Stomach (tissue), 9 donors: Measurements from ENCODE around the gene RUBCN. TPM values are rescaled to one million over a fixed set of nuclear protein-coding genes. Genes with fewer than 3 reads are reported as not detected.

ENCODE experiments used
- DNase-seq, 2 donors: peaks; one replicate each; pipeline versions ENCODE4 v3.0.0 to v3.0.0-alpha.2; 2013 to 2019
- H3K27ac ChIP-seq, 5 donors: fragments of 200-600 bp in 4 of 5; sonication (generic) in 4 of 5; one replicate each; pipeline ENCODE4 v1.5.1; 2013 to 2019; ENCODE audit warnings: mild to moderate bottlenecking in 1 of 5, moderate library complexity in 1 of 5
- H3K27me3 ChIP-seq, 3 donors: fragments of 200-600 bp; sonication (generic); one replicate each; pipeline ENCODE4 v1.5.1; 2017 to 2019; ENCODE audit warnings: mixed run types in 1 of 3
- H3K36me3 ChIP-seq, 4 donors: fragments of 200-600 bp; sonication (generic); 1 replicate in 3 of 4; 2 replicates in 1 of 4; pipeline ENCODE4 v1.5.1; 2016 to 2019
- H3K4me1 ChIP-seq, 4 donors: fragments of 200-600 bp; sonication (generic); one replicate each; pipeline ENCODE4 v1.5.1; 2016 to 2019
- H3K4me3 ChIP-seq, 4 donors: fragments of 200-600 bp; sonication (generic) in 3 of 4; one replicate each; pipeline ENCODE4 v1.5.1; 2016 to 2019; ENCODE audit warnings: mild to moderate bottlenecking in 1 of 4
- H3K9me3 ChIP-seq, 4 donors: fragments of 200-600 bp; sonication (generic); one replicate each; pipeline ENCODE4 v1.5.1; 2016 to 2019
- EP300 ChIP-seq: sonication (generic); formaldehyde crosslinking; IDR thresholded peaks from one replicate; pipeline ENCODE4 v1.6.1; 2017; ENCODE audit warnings: antibody characterized with exemption
- POLR2A ChIP-seq, 4 donors: fragments of 450-650 bp; IDR thresholded peaks; one replicate each; pipeline ENCODE4 v1.6.1; 2016; ENCODE audit warnings: antibody characterized with exemption in 4 of 4, control low read depth in 2 of 4, mild to moderate bottlenecking in 1 of 4, moderate library complexity in 1 of 4
- POLR2AphosphoS5 ChIP-seq, 3 donors: sonication (generic); formaldehyde crosslinking; IDR thresholded peaks; one replicate each; pipeline ENCODE4 v1.6.1; 2016; ENCODE audit warnings: antibody characterized with exemption in 3 of 3
- WGBS, 5 donors: extraction: QIAGEN DNeasy Blood & Tissue Kit in 3 of 5; methylation state at CpG; one replicate each; pipeline versions ENCODE4 v1.1.5 to v1.1.7; 2013 to 2018; 5-methylcytosine and 5-hydroxymethylcytosine counted together
- intact Hi-C: fragments of 100-400 bp; cut with DNase I; formaldehyde crosslinking; loops from one replicate; pipeline ENCODE4 v1.15.1; 2023; ENCODE audit warnings: low total_unique reads
- polyA plus RNA-seq, 3 donors: library from polyadenylated mRNA; stranded (reverse); fragments of 200-250 nt; gene quantifications; one replicate each; pipeline ENCODE4 v1.2.3, GENCODE V29; 2013
- total RNA-seq, 5 donors: library from RNA; depleted of rRNA; stranded (reverse); fragments of >200 nt; gene quantifications; one replicate each; pipeline versions ENCODE4 v1.1.0 to v1.2.3, GENCODE V29; 2014 to 2016
- TF ChIP-seq, protein P1 (sequence below), 7 experiments: fragments of 450-650 bp in 4 of 7; fragments of 200-600 bp in 3 of 7; sonication (generic) in 3 of 7; IDR thresholded peaks; one replicate each; pipeline ENCODE4 v1.5.1; 2016 to 2019; ENCODE audit warnings: antibody characterized with exemption in 7 of 7, control low read depth in 2 of 7, mild to moderate bottlenecking in 1 of 7
- donor health status: healthy with polysubstance abuse.
- donor health status: Bipolar disorder and iron deficiency.
- donor health status: healthy.

Gene RUBCN
- total and polyA plus RNA-seq, 8 donors = 5.4 to 96.8 (median 31.1) TPM

DNA sequence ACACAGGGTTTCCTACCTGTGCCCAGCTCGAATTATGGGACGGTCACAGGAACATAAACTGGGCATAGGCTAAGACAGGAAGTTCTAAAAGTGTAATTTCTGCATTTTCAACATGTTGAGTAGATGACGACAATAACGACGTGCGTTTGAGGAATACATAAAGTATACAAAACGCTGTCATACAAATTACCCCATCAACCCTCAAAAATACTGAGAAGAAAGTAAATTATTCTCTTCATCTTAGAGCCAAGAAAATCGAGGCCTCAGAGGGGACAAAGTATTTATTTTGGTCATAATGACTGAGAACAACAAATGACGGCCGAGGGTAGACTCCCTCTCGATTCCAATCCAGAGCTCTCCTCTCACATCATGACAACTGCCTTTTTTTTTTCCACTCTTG lies 60.8 kb downstream of the RUBCN start:
- intact Hi-C loops = no loop called here
- H3K4me1 ChIP-seq = peaks cover 0 to 10% (median 2%) of the 10 kb centered on the region in 4 donors
- H3K36me3 ChIP-seq = peaks cover 31 to 95% (median 89%) of the 10 kb centered on the region in 4 donors
- 89 to 93% (median 90%) methylated on average over 11 of the region's 11 CpGs for WGBS, 5 donors
- TF ChIP-seq EP300 = no peak
- TF ChIP-seq POLR2A (IDR thresholded peaks at IDR 0.05) = no peak
- TF ChIP-seq POLR2AphosphoS5 (IDR thresholded peaks at IDR 0.05) = no peak
- TF ChIP-seq, protein P1, sequence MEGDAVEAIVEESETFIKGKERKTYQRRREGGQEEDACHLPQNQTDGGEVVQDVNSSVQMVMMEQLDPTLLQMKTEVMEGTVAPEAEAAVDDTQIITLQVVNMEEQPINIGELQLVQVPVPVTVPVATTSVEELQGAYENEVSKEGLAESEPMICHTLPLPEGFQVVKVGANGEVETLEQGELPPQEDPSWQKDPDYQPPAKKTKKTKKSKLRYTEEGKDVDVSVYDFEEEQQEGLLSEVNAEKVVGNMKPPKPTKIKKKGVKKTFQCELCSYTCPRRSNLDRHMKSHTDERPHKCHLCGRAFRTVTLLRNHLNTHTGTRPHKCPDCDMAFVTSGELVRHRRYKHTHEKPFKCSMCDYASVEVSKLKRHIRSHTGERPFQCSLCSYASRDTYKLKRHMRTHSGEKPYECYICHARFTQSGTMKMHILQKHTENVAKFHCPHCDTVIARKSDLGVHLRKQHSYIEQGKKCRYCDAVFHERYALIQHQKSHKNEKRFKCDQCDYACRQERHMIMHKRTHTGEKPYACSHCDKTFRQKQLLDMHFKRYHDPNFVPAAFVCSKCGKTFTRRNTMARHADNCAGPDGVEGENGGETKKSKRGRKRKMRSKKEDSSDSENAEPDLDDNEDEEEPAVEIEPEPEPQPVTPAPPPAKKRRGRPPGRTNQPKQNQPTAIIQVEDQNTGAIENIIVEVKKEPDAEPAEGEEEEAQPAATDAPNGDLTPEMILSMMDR (IDR thresholded peaks at IDR 0.05) = no peak
- H3K27me3 ChIP-seq = no peaks in the 10 kb centered on the region
- no peak overlapping the region for H3K4me3 ChIP-seq
- H3K27ac ChIP-seq = no peak overlapping the region
- no peak for DNase-seq
- H3K9me3 ChIP-seq = no peaks in the 10 kb centered on the region

- peaks cover 28 to 95% (median 88%) of the 10 kb centered on the region in 4 donors for H3K36me3 ChIP-seq
- no peak for DNase-seq
- no peak overlapping the region for H3K4me3 ChIP-seq
- H3K4me1 ChIP-seq = peaks cover 0 to 10% (median 2%) of the 10 kb centered on the region in 4 donors
- WGBS, 5 donors = 90 to 97% (median 96%) methylated on average over 9 of the region's 9 CpGs
- no peaks in the 10 kb centered on the region for H3K9me3 ChIP-seq
- TF ChIP-seq, protein P1 (IDR thresholded peaks at IDR 0.05) = no peak
- TF ChIP-seq POLR2AphosphoS5 (IDR thresholded peaks at IDR 0.05) (no peak), EP300 (no peak), POLR2A (IDR thresholded peaks at IDR 0.05) (no peak)
- H3K27ac ChIP-seq = no peak overlapping the region
- intact Hi-C loops = no loop called here
- H3K27me3 ChIP-seq = no peaks in the 10 kb centered on the region
These were observed 61.2 kb downstream of the RUBCN start for GRCh38 chr3:197675563-197675860.

DNA sequence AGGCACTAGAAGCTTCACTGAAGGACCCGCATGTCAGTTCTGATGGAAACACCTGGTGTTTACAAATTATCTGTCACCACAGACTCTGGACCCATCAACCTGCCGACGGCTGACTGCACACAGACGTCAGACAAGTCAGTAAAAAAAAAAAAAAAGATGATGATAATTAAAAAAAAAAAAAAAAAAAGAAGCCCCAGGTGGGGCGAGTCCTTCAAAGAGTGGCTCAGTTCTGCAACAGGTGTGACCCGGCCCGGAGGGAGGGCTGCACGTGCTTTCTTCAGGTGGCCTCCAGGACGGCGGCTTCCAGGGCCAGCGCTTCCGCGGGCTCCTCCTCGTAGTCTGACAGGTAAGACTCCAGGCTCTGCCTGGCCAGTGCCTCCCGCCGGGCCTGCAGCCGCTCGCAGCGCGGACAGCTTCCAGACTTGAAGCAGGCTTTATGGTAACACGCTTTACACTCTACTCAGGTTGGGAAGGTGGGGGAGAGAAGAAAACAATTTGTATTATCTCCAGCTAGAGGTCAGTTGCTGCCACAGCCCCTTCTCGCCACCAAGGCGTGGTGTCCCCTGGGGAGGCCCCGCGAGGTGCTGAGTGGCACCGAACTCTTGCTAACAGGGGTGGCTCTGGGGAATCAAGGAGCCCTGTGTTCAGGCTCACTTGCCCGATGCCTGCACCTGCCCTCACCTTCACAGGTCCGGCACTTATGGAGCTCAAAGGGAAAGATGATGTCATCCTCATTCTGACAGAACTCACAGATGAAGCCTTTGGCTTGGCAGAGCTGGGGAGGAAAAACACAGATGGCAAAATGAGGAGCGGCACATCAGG lies 61.8 kb downstream of the RUBCN start:
- H3K9me3 ChIP-seq = no peaks in the 10 kb centered on the region
- H3K27me3 ChIP-seq = no peaks in the 10 kb centered on the region
- H3K27ac ChIP-seq = no peak overlapping the region
- peaks cover 0 to 10% (median 2%) of the 10 kb centered on the region in 4 donors for H3K4me1 ChIP-seq
- H3K36me3 ChIP-seq = peaks cover 26 to 91% (median 84%) of the 10 kb centered on the region in 4 donors
- 83 to 92% (median 88%) methylated on average over 16 to 29 of the region's 29 CpGs for WGBS, 5 donors
- no peak for DNase-seq
- no peak for TF ChIP-seq POLR2AphosphoS5 (IDR thresholded peaks at IDR 0.05)
- intact Hi-C loops = no loop called here
- no peak overlapping the region for H3K4me3 ChIP-seq

DNA sequence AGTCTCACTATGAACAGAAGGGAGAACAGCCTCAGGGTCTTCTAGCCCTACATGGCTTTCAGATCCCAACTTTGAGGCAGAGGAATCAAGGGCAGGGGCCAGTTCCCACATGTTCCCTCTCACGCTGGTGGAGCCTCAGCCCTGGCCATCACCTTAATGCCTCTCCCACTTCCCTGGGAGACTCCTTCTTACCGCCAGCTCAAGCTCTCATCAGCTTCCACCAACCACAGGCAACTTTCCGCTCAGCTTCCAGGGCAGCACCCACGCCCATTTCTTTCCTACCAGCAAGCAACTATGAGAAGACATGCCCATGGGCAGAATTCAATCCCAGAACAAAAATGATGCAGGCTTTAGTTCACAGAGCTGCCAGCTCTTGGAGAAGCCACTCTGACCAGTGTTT lies 63.5 kb downstream of the RUBCN start:
- Histone ChIP-seq H3K4me3 (no peak overlapping the region), H3K36me3 (peaks cover 26 to 75% (median 75%) of the 10 kb centered on the region in 4 donors), H3K9me3 (no peaks in the 10 kb centered on the region), H3K27ac (no peak overlapping the region), H3K4me1 (peaks cover 0 to 15% (median 3%) of the 10 kb centered on the region in 4 donors), H3K27me3 (no peaks in the 10 kb centered on the region)
- WGBS, 5 donors = 93 to 100% (median 96%) methylated on average over 4 of the region's 4 CpGs
- no peak for DNase-seq
- intact Hi-C loops = no loop called here
- TF ChIP-seq POLR2A (IDR thresholded peaks at IDR 0.05) (no peak), POLR2AphosphoS5 (IDR thresholded peaks at IDR 0.05) (no peak), EP300 (no peak)
- TF ChIP-seq, protein P1 (IDR thresholded peaks at IDR 0.05) = no peak

GRCh38 chr3:197670361-197670760 lies 66.3 kb downstream of the RUBCN start:
- no peak for DNase-seq
- H3K9me3 ChIP-seq = no peaks in the 10 kb centered on the region
- peaks cover 0 to 12% (median 5%) of the 10 kb centered on the region in 4 donors for H3K4me1 ChIP-seq
- intact Hi-C loops = no loop called here
- no peaks in the 10 kb centered on the region for H3K27me3 ChIP-seq
- no peak overlapping the region for H3K4me3 ChIP-seq
- H3K27ac ChIP-seq = no peak overlapping the region
- peaks cover 12 to 48% (median 47%) of the 10 kb centered on the region in 4 donors for H3K36me3 ChIP-seq
- no peak for TF ChIP-seq POLR2AphosphoS5 (IDR thresholded peaks at IDR 0.05)
- TF ChIP-seq POLR2A (IDR thresholded peaks at IDR 0.05) = no peak
- no peak for TF ChIP-seq EP300
- TF ChIP-seq, protein P1 (IDR thresholded peaks at IDR 0.05) = no peak
- 88 to 94% (median 89%) methylated on average over 1 of the region's 1 CpG for WGBS, 5 donors
